ENCODE measurements around the gene PTGFR.

GRCh38 chr1:78500529-78500928 is 9.8 kb downstream of the PTGFR start:
- no peak for TF ChIP-seq CTCF (IDR thresholded peaks at IDR 0.05)
- no peak for TF ChIP-seq POLR2A (IDR thresholded peaks at IDR 0.05)
- TF ChIP-seq POLR2AphosphoS5 (IDR thresholded peaks at IDR 0.05): no peak

Data from prostate gland (tissue), 2 donors.